NCI-H2196 (cell line): ENCODE results near the gene FIBCD1.

Experiments
- DNase-seq: peaks from one replicate; lab custom pipeline; 2025; ENCODE audit not compliant: unreplicated experiment; lab: John Stamatoyannopoulos, UW

Gene FIBCD1

DNA sequence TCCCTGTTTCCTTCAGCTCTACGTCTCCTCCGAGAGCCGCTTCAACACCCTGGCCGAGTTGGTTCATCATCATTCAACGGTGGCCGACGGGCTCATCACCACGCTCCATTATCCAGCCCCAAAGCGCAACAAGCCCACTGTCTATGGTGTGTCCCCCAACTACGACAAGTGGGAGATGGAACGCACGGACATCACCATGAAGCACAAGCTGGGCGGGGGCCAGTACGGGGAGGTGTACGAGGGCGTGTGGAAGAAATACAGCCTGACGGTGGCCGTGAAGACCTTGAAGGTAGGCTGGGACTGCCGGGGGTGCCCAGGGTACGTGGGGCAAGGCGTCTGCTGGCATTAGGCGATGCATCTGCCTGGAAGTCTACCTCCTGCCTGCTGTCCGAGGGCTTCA lies 76.3 kb downstream of the FIBCD1 start:
- no peak for DNase-seq

DNA sequence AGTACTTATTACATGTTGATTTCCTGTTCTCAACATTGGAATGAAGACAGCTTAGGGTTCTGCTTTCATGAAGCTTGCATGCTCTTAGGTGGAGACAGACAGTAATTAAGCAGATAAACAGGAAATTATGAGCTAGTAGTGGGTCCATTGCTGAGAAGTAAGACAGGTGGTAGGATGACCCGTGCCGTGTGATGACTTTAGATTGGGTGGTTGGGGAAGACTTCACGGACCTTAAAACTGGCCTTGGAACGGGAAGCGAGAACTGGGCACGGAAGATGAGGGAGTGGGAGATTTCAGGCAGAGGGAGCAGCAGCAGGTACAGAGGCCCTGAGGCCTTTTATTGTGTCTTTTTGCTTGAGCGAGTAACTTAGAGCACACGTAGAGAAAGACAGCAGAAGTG lies 76.8 kb downstream of the FIBCD1 start:
- DNase-seq, result no peak

DNA sequence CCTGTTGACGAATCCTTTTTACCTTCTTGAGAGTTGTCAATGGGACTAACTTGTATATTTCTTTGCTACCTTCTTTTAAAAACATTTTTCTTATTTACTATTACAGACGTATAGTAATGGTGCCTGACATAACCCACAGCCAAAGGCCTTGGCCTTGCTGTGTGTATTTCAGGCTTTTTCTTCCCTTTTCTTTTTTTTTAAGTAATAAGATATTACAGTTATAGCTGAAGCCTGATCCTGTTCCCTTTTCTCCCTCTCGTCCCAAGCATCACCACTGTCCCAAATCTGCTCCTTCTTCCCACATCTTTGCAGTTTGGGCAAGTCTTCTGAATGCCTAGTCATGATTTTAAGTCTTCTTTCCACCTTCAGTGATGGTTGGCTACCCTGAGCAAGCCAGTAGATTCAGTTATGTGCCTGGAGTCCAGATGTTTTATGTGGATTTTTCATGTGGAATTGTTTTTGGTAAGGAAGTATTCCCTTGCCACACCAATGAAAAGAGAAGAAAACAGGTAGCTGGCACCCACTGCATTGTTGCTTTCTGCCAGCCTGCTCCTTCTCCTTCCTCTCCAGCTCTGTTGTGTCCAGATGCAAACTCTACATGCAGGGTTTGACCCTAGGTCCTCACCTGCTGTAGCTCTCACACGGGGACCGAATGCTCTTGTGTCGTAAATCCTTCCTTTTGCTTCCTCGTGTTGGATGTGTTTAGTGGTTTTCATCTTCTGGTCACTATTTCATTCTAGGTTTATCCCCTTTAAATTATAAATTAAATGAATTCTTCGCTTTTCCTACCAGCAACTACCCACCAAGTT lies 77.5 kb downstream of the FIBCD1 start:
- DNase-seq, result no peak

DNA sequence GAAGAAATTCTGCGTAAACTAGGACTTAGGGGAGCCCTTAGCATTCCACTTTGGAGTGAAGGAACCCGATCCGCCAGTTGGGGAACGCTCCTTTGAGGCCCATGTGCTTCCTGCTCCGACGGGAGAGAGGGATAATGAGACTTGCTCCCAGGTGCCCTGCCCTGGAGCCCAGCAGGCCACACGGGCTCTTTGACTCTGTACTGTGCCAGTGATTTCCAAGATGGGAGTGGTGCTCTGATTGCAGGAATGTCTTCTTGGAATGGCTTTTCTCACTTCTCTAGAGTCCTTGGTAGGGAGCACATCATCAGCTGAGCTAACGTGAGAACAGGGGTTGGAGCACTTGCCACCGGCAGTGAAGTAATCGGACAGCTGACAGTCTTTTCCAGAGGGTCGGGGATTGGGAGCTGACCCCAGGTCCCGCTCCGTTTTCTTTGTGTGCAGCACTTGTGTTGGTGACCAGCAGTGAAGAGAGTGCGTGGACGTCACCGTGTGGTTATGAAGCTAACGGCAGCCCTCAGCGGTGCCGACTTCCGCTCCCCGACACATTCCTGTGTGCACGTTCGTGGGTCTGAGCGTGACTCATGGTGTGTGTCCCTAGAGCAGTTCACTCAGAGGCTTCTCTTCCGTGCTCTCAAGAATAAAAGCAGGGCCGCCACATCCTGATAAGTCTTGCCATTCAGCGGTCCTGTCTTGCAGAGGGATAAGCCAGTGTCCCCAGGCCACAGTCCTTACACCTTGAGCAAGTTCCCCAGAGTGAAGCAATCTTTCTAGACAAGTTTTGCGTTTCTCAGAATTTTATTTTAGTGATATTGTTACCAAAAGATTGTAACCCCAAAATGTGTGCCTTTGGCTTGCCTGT lies 78.4 kb downstream of the FIBCD1 start:
- no peak for DNase-seq

DNA sequence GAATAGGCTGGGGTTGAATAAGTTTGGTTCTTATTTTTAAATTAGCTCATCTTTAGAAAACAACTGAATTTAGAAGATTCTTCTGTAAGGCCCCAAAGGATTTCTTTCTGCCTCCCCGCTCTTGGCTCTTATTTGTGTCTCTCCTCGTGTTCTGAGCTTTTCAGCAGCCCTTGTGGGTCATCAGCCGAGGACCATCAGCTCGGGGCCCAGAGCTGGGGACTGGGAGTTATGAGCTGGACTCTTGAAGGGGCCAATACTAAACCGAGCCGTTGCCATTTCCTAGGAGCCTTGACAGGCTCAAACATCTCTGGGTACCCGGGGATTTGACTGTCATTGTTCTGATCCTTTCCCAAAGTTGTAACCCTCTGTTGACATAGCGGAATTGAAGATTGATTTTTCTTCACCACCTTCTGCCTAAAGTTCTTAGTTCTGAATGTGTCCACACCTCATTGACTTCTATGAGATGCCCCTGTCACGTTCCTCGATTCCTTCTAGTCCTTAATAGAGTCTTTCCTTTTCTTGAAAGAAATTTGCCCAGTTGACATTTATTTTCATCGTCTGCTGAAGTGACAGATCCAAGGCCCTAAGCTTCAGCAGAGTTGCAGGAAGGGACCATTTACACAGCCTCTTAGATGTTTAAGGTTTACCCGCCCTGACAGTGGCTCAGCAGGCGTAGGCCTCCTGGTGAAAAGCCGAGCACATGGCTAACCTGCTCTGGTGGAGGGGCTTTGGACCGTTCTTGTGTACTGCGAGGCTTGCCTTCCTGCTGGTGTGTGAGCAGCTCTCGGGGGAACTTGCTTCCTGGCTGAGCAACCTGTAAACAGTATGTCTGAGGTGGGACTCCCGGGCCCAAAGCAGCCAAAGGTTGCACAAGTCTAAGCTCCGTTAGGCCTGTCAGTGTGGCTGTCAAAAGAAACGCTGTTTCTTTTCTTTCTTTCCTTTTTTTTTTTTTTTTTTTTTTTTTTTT lies 80.0 kb downstream of the FIBCD1 start:
- no peak for DNase-seq

DNA sequence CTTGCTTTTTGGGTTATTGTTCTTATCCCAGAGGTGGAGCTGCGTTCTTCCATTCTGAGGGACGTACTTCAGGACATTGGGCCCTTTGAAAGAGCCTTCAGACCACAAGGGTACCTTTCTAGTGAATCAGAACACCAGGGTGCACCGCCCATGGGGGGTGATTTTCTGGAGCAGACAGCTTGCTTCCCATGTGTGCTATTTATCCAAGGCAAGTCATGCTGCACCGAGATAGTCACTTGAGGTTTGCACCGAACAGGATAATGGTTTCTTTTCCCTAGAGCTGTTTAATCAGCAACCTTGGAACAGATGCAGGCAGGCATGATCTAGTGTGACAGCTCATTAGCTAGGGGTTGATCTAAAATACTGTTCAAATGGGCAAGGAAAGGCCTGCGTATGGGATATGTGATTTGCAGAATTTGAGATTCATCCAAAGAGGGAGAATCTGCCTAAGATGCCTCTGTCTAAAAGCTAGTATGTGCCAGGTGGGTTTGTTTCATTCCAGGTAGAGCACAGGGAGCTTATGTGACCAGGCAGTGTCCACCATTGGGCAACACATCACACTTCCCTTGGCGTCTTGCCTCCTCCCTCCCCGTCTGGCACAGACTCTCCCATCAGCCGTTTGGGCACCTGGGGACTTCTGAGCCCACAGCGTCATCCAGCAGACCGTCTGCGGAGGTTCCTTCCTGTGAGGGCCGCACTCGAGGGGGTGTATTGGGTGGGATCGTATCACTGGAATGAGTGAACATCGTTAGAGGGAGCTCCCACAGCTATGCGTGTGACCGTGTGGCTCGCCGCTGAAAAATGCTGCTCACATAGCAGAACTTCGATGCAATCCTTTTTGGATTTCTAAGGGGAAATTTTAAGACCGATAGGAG lies 80.9 kb downstream of the FIBCD1 start:
- no peak for DNase-seq

DNA sequence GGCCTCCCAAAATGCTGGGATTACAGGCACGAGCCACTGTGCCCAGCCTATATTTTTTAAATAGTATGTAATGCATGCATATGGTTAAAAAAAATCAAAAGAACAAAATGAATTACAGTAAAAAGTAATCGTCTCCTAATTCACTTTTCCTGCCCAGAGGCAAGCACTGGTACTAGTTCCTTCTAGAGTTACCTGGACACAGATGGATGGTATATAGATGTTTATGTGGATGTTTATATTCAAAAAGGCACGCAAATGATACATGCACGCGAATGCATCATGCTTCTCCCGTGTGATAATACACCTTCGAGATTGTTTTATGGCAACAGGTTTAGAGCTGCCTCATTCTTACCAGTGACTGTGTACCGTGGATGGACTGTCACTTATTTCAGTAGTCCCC lies 82.6 kb downstream of the FIBCD1 start:
- no peak for DNase-seq

DNA sequence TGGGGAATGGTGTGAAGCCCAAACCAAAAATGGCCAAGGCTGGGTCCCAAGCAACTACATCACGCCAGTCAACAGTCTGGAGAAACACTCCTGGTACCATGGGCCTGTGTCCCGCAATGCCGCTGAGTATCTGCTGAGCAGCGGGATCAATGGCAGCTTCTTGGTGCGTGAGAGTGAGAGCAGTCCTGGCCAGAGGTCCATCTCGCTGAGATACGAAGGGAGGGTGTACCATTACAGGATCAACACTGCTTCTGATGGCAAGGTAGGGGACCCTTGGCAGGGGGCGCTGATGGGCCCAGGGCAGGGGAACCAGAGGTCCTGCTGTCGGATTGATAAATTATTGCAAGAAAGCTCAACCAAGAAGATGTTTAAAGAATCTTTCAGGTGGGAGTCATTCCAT lies 84.2 kb downstream of the FIBCD1 start:
- DNase-seq, result no peak

DNA sequence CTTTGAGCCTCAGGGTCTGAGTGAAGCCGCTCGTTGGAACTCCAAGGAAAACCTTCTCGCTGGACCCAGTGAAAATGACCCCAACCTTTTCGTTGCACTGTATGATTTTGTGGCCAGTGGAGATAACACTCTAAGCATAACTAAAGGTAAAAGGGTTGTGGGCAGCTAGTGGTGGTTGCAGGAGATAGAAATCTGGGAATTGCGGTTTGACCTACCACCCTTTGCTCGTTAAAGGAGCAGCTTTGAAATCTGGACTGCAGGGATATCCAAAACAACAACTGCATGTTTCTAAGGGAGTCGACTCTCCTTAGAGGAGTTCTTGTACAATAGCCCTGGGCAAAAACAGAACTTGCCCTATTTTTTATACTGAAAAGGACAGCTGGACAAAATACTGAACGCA lies 85.0 kb downstream of the FIBCD1 start:
- no peak for DNase-seq

DNA sequence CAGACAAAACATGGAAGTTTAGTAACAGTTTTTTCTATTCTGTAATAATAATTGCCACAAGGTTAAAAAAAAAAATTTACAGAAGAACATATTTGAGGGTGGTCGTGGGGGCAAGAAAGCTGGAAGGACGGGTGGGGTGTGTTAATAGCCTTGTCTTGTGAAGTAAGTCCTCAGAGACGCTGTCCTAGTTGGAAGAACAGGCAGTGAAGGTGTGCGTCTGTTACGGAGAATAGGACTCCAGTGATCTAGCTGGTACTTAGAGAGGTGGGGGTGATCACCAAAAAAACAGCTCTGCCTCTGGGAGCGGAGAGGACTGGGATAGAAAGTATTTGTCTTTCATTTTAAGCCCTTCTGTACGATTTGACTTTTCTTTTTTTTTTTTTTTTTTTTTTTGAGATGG lies 86.2 kb downstream of the FIBCD1 start:
- DNase-seq, result no peak
